ENCODE results near the gene CRMP1.

CRMP1 gene

DNA sequence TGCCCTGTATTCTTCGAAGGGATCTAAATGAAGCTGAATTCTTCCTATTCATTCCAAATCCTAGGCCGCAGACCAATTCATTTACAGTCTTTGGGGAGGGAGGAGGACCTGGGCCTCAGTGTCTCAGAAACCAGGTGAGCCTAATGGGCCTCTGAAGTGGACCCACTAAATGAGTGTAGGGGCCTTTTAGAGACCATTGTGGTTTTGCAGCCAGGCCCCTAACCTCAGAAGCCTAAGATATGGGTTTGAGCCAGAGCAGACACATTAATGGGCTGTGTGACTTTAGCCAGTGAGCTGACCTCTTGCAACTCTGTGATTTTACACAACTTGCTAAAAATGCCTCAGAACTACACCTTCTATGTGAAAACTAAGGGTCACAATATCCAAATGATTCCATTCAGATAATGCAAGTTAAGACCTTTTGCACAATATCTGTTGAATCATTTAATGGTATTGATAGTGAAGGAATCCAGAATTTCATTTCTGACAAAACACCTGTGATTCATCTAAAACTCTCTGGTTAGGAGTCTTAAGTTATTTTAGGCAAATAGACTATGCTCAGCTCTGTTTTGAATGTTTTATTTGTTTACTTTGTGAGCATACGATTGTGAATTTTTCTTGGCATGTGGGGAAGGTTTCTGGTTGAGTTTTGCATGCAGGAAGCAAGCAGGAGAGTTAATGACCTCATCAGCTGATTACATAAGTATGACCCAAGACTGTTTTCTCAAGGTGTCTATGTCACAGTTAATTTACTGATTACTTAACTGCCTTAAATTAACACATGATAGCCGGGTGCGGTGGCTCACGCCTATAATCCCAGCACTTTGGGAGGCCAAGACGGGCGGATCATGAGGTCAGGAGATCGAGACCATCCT lies 106.8 kb downstream of the CRMP1 start:
- no peak for DNase-seq (ENCODE audit: low spot score)
- TF ChIP-seq, protein P1, sequence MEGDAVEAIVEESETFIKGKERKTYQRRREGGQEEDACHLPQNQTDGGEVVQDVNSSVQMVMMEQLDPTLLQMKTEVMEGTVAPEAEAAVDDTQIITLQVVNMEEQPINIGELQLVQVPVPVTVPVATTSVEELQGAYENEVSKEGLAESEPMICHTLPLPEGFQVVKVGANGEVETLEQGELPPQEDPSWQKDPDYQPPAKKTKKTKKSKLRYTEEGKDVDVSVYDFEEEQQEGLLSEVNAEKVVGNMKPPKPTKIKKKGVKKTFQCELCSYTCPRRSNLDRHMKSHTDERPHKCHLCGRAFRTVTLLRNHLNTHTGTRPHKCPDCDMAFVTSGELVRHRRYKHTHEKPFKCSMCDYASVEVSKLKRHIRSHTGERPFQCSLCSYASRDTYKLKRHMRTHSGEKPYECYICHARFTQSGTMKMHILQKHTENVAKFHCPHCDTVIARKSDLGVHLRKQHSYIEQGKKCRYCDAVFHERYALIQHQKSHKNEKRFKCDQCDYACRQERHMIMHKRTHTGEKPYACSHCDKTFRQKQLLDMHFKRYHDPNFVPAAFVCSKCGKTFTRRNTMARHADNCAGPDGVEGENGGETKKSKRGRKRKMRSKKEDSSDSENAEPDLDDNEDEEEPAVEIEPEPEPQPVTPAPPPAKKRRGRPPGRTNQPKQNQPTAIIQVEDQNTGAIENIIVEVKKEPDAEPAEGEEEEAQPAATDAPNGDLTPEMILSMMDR (IDR thresholded peaks at IDR 0.05; ENCODE audit: extremely low read depth, missing control alignments) = no peak

DNA sequence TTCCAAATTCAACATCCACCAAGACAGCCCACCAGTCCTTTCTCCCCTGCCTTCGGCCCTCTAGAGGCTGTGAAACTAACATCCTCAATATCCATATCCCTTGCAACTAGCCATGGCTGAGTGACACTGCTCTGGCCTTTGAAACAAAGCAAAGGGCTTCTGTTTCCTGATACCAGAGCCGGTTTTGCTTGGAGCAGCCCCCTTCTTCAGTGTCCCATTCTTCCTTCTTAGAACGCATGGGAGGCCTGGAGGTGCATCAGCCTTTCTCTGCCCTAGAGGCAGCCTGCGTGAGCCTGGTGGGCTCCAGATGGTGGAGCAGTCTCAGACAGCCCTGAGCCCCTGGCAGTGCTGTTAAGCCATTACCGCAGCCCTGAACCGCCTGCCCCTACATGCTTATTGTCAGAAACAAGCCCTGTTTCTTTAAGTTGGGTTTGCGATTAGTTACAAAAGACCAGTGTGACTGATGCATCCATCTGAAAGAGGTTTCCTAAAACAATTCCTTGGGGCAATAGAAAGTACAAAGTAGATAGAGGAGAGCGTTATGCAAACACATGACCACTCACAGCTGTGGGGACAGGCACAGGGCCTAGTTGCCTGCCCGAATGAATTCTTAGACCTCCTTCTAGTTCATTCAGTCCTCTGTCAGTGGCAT lies 107.8 kb downstream of the CRMP1 start:
- DNase-seq (ENCODE audit: low spot score) = no peak
- TF ChIP-seq, protein P1 (IDR thresholded peaks at IDR 0.05; ENCODE audit: extremely low read depth, missing control alignments) = no peak

DNA sequence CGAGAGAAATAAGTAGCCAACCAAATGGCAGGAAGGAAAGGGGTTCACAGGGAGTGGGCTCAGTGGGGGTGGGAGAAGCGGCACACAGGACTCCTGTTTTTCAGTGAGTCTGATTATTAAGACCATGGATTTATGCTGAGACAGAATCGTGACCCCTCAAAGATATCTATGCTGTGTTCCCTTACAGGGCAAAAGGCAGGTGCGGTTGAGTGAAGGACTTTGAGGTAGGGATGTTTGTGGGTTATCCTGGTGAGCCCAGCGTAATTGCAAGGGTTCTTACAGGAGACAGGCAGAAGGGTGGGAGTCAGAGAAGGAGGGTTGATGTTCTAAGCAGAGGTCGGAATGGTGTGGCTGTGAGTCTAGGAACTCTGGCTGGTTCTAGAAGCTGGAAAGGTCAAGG lies 108.9 kb downstream of the CRMP1 start:
- DNase-seq (ENCODE audit: low spot score) = no peak
- TF ChIP-seq, protein P1 (IDR thresholded peaks at IDR 0.05; ENCODE audit: extremely low read depth, missing control alignments) = no peak

DNA sequence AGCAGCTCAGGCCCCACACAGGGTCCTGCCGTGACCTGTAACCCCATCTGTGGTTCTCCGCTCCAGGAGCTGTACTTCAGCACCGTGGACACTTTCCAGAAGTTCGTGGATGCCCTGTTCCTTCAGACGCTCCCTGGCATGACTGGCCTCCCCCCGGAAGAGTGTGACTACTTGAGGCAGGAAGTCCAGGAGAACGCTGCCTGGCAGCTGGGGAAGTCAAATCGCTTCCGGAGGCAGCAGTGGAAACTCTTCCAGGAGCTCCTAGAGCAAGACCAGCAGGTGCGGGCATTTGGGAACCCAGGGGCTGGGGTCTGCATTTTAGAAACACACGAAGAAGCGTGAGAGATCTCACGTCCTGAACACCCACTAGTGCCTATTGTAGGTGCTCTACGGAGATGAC lies 109.4 kb downstream of the CRMP1 start:
- TF ChIP-seq, protein P1 (IDR thresholded peaks at IDR 0.05; ENCODE audit: extremely low read depth, missing control alignments) = no peak
- DNase-seq (ENCODE audit: low spot score) = no peak

DNA sequence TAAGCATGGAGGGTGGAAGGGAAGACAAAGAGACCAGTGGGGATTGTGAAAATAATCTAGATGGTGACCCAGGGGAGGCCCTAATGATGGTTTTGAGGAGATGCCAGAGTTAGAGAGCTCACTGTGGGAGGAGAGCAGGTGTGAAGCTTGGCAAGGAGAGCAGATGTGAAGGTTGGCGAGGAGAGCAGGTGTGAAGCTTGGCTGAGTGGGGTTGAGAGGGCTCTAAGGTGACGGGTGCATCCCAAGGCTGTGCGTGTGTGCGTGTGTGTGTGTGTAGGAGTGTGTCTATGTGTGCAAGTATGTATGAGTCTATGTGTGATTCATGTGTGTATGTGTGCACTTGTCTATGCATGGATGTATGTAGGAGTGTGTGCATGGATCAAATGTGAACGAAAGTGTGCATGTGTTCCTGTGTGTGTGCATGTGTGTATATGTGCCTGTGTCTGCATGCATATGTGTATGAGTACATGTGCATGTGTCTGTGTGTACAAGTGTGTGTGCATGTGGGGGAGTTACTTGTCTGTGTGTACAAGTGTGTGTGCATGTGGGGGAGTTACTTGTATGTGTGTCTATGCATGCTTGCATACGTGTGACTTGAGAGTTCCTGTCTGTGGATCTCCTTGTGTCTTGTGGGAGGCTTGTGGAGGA lies 109.9 kb downstream of the CRMP1 start:
- TF ChIP-seq, protein P1 (IDR thresholded peaks at IDR 0.05; ENCODE audit: extremely low read depth, missing control alignments) = no peak
- no peak for DNase-seq (ENCODE audit: low spot score)

DNA sequence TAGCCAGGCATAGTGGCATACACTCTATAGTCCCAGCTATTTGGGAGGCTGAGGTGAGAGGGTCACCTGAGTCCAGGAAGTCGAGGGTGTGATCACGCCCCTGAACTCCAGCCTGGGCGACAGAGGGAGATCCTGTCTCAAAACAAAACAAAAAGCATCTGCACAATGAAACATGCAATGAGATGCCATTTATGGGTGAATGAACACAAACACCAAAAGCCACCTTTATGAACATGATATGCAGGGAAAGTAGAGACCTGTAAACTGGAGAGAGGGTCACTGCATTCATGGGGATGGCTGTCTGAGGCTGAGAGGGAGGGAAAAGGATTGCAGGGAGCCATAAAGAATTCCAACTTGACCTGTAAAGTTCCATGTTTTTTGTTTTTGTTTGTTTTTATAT lies 111.2 kb downstream of the CRMP1 start:
- TF ChIP-seq, protein P1 (IDR thresholded peaks at IDR 0.05; ENCODE audit: extremely low read depth, missing control alignments) = no peak
- no peak for DNase-seq (ENCODE audit: low spot score)
